Brain microvascular endothelial cell (primary cell): Measurements from ENCODE around the gene JAG2.

Experiments used
- DNase-seq: peaks from one replicate; pipeline ENCODE4 v3.0.0-alpha.2; 2020
- H3K27ac ChIP-seq: fragments of 250-450 bp; sonication (Bioruptor Pico); 2 replicates; pipeline ENCODE4 v1.5.1; 2020; ENCODE audit warnings: mild to moderate bottlenecking, moderate library complexity
- H3K27me3 ChIP-seq: fragments of 250-450 bp; sonication (Bioruptor Pico); replicated peaks from 2 replicates; pipeline ENCODE4 v1.5.1; 2020; ENCODE audit warnings: mild to moderate bottlenecking
- H3K36me3 ChIP-seq: fragments of 250-450 bp; sonication (Bioruptor Pico); replicated peaks from 2 replicates; pipeline ENCODE4 v1.5.1; 2020; ENCODE audit warnings: mild to moderate bottlenecking
- H3K4me3 ChIP-seq: 2 replicates; pipeline ENCODE4 v1.5.1; 2011; ENCODE audit warnings: low read depth, mild to moderate bottlenecking, control low read depth, low read length, moderate library complexity
- in situ Hi-C: cut with HindIII; loops from 2 replicates; pipeline ENCODE4 v1.10.0; 2017; ENCODE audit warnings: low sequenced_read_pairs, low pct_ligation_motif_present
- TF ChIP-seq, protein P1 (sequence below): IDR thresholded peaks from 2 replicates; pipeline ENCODE4 v1.5.1; 2011; ENCODE audit warnings: low read depth, mild to moderate bottlenecking, moderate library complexity, low read length, control low read depth, inconsistent platforms; ENCODE audit errors: missing control alignments

Gene JAG2

GRCh38 chr14:105132921-105133654 is 35.5 kb downstream of the JAG2 start:
- in situ Hi-C loops: no loop called here
- Histone ChIP-seq H3K27ac (no peak overlapping the region), H3K36me3 (no peaks in the 10 kb centered on the region), H3K27me3 (peaks cover 2% of the 10 kb centered on the region), H3K4me3 (no peak overlapping the region)
- TF ChIP-seq, protein P1, sequence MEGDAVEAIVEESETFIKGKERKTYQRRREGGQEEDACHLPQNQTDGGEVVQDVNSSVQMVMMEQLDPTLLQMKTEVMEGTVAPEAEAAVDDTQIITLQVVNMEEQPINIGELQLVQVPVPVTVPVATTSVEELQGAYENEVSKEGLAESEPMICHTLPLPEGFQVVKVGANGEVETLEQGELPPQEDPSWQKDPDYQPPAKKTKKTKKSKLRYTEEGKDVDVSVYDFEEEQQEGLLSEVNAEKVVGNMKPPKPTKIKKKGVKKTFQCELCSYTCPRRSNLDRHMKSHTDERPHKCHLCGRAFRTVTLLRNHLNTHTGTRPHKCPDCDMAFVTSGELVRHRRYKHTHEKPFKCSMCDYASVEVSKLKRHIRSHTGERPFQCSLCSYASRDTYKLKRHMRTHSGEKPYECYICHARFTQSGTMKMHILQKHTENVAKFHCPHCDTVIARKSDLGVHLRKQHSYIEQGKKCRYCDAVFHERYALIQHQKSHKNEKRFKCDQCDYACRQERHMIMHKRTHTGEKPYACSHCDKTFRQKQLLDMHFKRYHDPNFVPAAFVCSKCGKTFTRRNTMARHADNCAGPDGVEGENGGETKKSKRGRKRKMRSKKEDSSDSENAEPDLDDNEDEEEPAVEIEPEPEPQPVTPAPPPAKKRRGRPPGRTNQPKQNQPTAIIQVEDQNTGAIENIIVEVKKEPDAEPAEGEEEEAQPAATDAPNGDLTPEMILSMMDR: no peak
- DNase-seq: no peak

GRCh38 chr14:105131241-105131640 is 37.3 kb downstream of the JAG2 start:
- H3K27me3 ChIP-seq: peaks cover 2% of the 10 kb centered on the region
- TF ChIP-seq, protein P1: no peak
- DNase-seq: no peak
- H3K4me3 ChIP-seq: no peak overlapping the region
- in situ Hi-C loops: no loop called here
- H3K36me3 ChIP-seq: no peaks in the 10 kb centered on the region
- H3K27ac ChIP-seq: no peak overlapping the region

- Histone ChIP-seq H3K4me3 (no peak overlapping the region), H3K27ac (no peak overlapping the region), H3K36me3 (no peaks in the 10 kb centered on the region), H3K27me3 (peaks cover 7% of the 10 kb centered on the region)
- TF ChIP-seq, protein P1: no peak
- in situ Hi-C loops: no loop called here
- DNase-seq: no peak
Observed at GRCh38 chr14:105128059-105128458, 40.5 kb downstream of the JAG2 start.

GRCh38 chr14:105126981-105127329 is 41.6 kb downstream of the JAG2 start:
- H3K4me3 ChIP-seq: no peak overlapping the region
- peaks cover 5% of the 10 kb centered on the region for H3K27me3 ChIP-seq

GRCh38 chr14:105126126-105126980 is 42.2 kb downstream of the JAG2 start:
- TF ChIP-seq, protein P1: no peak
- in situ Hi-C loops: no loop called here

More at GRCh38 chr14:105126981-105127329, 41.6 kb downstream of the JAG2 start:
- TF ChIP-seq, protein P1: no peak
- in situ Hi-C loops: no loop called here
- DNase-seq: no peak
- H3K36me3 ChIP-seq: no peaks in the 10 kb centered on the region
- no peak overlapping the region for H3K27ac ChIP-seq

More at GRCh38 chr14:105126126-105126980, 42.2 kb downstream of the JAG2 start:
- Histone ChIP-seq H3K27me3 (peaks cover 5% of the 10 kb centered on the region), H3K27ac (no peak overlapping the region), H3K36me3 (no peaks in the 10 kb centered on the region), H3K4me3 (no peak overlapping the region)
- DNase-seq: no peak
